GM18517 (cell line): ENCODE measurements around the gene DMD.

ENCODE experiments used
- ATAC-seq: cut with Tn5 transposase; IDR thresholded peaks from one replicate; pipeline ENCODE4 v1.9.1; 2021; ENCODE audit warnings: mild to moderate bottlenecking, moderate library complexity; ENCODE audit not compliant: unreplicated experiment

DMD gene

GRCh38 chrX:32514986-32515385, 696.4 kb downstream of the DMD start:
- peak; percentile 82 for ATAC-seq

DNA sequence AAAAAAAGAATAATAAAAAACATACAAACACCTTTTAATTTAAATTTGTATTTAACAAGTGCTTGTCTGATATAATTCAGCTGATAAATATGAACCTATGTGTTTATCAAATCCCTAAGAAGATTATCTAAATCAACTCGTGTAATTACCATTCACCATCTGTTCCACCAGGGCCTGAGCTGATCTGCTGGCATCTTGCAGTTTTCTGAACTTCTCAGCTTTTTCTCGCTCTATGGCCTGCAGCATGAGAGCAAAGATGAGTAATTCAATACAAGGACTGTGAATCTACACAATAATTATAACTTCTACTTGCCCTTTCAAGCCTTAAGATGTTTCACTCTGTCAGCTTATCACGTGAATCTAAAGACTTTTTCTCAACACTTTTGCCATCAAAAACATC, 709.7 kb downstream of the DMD start:
- ATAC-seq = no peak

DNA sequence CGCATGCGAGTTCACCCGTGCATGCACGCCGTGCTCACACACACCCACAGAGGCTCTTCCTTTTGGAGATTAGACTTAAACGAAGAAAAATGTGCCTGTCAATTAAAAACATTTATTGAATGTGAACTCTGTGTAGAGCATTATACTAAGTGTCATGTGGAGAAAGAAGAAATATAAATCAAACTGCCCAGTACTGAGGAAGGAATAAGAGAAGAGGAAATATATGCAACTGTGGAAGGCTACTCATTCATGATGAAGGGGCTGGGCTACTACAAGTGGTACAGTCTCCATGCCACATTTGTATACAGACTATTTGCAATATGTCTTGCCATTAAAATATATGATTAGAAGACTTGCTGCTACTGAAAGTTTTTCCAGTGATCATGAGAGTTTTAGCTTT, 714.7 kb downstream of the DMD start:
- ATAC-seq = no peak

GRCh38 chrX:32495855-32496254, 715.5 kb downstream of the DMD start:
- ATAC-seq = no peak

GRCh38 chrX:32489125-32489524, 722.2 kb downstream of the DMD start:
- no peak for ATAC-seq

- no peak for ATAC-seq
Observed at GRCh38 chrX:32483534-32484136, 727.7 kb downstream of the DMD start.

DNA sequence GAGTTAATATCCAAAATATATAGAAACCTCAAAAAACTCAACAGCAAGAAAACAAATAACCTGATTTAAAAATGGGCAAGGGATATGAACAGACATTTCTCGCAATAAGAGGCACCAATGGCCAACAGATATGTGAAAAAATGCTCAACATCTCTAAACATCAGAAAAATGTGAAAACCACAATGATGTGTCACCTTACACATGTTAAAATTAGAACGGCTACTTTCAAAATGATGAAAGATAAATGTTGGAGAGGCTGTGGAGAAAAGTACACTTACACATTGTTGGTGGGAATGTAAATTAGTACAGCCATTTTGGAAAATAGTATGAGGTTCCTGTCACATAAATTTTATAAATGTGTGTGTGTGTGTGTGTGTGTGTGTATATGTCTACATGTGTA, 731.3 kb downstream of the DMD start:
- ATAC-seq = no peak

DNA sequence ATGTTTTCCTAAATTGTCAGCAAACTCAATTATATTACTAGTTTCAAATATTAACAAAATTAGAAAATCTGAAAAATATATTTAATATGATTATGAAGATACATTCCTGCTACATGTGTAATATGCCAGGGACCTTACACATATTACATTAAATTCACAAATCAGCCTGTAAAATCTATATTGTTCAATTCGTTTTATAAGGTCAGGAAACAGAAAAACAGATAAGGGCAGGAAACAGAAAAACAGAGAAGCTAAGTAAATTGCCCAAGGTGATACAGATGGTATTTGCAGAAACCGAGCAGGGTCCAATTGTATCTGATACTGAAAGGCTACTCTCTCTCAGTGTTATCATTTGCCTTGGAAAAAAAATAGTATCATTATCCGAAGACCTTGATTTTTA, 739.0 kb downstream of the DMD start:
- ATAC-seq = no peak

GRCh38 chrX:32455704-32456103, 755.6 kb downstream of the DMD start:
- ATAC-seq = no peak

DNA sequence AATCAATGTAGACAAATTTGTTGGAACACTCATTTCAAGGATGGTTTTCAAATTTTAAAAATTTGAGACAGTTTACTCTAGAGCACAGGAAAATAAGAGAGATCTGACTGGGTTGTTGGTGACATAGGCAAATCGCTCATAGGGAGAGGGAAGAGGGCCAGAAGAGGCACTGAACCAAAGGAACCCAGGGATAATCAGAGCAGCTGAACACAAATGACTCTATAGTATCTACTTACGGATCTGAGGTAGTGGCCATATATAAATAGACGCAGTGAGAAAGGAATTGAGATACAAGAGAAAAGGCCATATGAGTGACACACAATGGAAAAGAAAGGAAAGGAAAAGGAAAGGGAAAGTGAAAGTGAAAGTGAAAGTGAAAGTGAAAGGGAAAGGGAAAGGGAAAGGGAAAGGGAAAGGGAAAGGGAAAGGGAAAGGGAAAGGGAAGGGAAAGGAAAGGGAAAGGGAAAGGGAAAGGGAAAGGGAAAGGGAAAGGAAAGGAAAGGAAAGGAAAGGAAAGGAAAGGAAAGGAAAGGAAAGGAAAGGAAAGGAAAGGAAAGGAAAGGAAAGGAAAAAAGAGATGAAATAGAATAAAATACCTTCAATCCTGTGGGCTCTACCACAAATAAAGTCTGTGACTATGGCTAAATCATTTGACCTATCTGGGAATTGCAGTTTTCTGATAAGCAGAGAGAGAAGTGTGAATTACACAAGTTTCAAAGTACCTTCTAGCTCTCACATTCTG, 759.2 kb downstream of the DMD start:
- ATAC-seq = no peak

DNA sequence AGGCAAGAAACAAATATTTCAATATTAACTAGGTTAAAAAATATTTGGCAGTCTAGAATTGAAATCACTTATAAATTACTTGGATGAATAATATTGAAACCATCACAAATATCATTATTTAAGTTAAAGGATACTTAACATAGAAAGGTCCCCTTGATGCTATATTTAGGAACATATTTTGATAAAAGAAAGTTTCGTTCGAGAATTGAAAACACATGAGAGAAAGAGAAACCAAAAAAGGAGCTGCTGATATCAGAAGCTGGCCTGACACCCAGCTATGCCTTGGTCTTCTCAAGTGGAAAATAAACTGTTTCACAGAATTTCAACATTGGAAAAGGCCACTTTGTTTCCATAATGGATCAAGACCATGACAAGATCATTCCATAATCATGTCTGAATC, 762.4 kb downstream of the DMD start:
- peak; percentile 71 for ATAC-seq

DNA sequence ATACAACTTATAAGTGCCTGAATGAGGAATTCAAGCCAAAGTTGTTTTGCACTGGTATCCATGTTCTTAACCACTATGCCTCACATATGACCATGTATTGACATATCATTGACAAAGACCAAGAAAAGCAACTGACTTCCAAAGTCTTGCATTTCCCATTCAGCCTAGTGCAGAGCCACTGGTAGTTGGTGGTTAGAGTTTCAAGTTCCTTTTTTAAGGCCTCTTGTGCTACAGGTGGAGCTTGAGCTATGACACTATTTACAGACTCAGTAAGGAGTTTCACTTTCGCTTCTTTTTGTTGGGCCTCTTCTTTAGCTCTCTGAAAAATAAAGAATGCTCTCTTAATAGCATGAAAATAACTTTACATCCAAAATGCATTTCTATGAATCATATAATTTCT, 763.0 kb downstream of the DMD start:
- peak; percentile 100 for ATAC-seq

GRCh38 chrX:32447640-32448039, 763.7 kb downstream of the DMD start:
- no peak for ATAC-seq

DNA sequence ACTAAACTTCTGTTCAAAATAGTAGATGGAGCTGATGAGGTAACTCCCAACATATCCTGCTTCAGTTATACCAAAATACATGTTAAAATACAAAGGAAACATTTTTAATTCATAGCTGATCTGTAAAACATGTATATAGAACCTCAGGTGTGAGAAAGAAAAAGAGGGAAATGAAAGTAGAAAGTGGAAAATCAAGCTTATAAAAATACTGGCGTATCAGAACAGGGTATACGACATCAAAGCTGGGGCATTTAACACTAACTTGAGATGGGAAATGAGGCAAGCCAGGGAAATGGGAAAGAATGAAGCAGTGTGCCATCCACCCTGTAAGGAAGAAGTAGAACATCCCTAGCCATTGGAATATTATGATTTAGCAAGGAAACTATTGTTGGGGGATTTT, 767.5 kb downstream of the DMD start:
- no peak for ATAC-seq

DNA sequence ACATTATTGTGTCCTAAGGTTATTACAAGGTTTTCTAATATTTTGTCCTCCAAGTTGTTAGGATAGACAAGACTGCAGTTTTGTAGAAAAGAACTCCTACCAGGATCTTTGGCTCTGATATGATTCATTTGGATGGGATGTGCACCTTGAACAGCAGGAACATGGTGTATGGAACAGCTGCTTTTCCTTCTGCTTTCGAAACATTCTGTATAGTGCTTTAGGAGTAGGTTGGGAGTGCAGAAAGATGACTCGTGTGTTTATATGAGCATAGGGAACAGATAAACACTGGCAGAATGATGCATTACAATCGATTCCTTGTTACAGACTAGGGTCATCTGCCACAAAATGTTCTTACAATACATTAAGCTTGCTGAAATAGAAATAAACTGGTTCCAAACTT, 790.1 kb downstream of the DMD start:
- no peak for ATAC-seq

DNA sequence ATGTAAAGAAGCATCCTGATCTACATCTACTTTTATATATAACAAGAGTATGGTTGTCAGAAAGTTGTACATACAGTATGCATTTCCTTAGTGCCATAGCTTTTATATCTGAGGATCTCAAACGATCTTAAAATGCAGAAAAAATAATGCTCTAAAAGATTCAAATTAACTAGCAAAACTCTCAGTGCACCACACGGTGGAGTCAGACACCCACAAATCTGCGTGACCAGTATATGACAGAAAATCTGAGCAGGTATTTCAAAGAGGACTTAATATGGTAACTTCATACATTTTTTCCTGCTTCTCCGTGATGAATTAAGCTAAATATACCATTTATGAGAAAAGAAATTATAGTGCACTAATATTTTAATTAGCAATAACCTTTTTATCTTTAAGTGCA, 803.0 kb downstream of the DMD start:
- ATAC-seq = no peak

DNA sequence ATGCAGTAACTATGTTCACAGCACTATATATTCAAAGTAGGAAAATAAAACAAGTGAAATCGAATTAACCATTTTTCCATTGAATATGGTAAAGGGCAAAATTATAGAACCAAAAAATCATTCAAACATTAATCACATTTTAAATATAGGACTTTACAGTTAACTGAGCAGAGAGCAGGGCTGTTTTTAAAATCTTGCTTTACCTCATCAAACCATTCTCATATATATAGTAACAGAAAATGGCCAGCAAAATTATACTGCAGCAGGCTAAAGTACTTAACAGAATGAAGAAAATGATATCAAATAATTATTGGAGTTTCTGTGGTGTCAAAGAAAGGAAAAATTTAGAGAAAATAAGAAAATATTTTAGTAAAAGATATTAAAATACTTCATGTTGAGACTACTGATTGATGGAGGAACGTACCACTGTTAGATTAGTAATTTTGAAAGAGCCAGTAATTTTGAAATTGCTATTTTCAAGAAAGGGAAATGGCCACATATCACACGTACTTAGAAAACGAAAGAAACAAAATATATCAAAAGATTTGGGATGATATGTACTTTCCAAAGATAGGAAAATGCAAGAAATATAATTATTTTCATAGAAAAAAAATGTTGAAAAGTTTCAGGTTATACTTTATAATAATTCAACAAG, 813.7 kb downstream of the DMD start:
- ATAC-seq = peak; percentile 81

DNA sequence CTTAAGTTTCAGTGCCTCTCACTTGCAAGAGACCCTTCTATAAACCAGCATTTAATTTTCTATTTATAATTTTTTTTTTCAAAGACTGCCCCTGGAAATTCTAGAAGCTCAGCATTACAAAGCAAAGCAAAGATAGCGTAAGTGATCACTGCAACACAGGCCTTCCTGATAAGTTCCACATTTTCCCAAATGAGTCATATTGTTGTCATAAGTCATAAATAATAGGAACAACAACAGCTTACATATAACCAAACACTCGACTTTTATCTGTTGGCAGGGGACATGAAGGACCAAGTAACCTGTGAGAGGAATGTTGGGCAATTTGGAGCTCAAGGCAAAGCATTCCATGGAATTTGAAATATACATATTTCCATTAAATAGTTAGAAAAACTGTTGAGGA, 815.5 kb downstream of the DMD start:
- ATAC-seq = no peak

GRCh38 chrX:32392655-32393054, 818.7 kb downstream of the DMD start:
- ATAC-seq = no peak

DNA sequence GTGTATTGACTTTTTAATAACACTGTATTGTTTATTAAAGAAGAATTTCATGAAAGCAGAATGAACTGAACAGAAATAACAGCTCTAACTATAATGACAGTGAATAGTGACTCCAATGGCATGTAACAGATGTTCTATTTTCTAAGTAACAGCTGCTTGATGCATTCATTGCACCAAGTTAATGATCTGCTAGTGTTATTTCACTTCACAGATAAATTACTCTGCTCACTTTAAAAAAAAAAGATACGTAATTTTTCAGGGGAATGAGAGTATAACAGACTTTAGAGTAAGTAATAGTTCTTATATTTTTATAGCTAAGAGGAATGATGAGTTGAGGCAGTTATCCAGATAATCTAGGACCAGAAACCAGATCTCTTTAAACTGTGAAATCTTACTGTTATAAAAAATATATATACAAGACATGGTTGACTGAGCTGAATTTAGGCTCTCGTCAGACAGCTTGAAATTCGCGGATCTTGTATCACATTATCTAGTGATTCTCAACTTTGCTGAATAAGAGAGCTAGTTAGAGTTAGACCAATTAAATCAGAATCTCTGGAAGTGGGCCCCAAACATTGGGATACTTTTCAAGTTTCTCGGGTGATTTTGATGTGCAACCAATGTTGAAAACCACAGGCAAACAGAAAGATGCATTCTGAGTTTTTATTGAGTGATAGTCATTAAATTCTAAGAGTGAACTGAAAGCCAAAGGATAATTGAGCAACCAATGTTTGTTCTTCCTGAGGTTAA, 840.7 kb downstream of the DMD start:
- no peak for ATAC-seq

DNA sequence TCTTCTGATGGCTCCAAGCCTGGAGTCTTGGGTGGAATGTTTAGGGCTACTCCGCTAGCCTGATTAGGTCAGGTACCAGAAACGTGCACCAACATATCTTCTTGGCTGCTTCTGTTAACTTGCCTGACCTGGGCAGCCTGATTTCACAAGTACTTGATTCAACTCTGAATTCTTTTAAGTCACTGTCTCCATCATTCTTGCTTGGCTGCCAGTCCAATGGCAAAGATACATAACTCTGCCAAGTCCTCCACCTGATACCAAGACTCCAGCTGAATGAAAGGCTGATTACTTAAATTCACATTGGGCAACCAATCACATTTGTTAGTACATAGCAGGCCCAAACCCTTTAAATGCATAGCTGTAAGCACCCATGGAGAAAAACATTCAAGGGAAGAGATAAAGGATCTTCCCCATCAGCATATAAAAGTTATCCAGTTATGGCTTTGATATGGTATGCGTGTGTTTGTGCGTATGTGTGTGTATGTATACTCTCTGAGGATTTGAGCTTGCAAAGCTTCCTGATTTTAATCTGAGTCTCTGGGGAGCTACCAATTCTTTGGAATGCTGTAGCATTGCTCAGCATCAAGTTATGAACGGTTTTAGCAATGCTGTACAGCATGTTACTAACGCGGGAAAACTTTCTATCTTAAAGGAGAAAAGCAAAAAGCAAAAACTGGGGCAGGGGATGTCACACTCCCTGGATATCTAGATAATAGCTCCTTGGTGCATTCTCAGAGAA, 917.2 kb downstream of the DMD start:
- ATAC-seq = no peak
